WTC11 (cell line): Measurements from ENCODE around the gene TNS4. TPM values are rescaled to one million over a fixed set of nuclear protein-coding genes. Genes with fewer than 3 reads are reported as not detected.

Experiments used
- ATAC-seq: fragments of 200-7000 bp; cut with Tn5 transposase; 2 replicates; pipeline ENCODE4 v1.10.0; 2021; ENCODE audit warnings: mild to moderate bottlenecking, moderate library complexity
- CTCF ChIA-PET: fragments of 300-600 bp; sonication (Branson Sonifier 250); formaldehyde crosslinking; loops from one replicate; lab custom pipeline; 2021; ENCODE audit warnings: antibody characterized with exemption; lab: Charles Lee
- POLR2A ChIA-PET: fragments of 350-600 bp; sonication (Branson Sonifier 250); formaldehyde crosslinking; loops from one replicate; lab custom pipeline; 2021; ENCODE audit warnings: antibody characterized with exemption; lab: Charles Lee
- DNase-seq: peaks from one replicate; pipeline ENCODE4 v3.0.0; 2021; ENCODE audit warnings: low spot score
- H3K27ac Mint-ChIP-seq: 2 replicates; pipeline ENCODE4 v1.8.0; 2021; ENCODE audit warnings: mixed read lengths
- H3K27me3 Mint-ChIP-seq: 2 replicates; pipeline ENCODE4 v1.8.0; 2021; ENCODE audit warnings: low read depth, mild to moderate bottlenecking, moderate library complexity, mixed read lengths
- H3K36me3 Mint-ChIP-seq: 2 replicates; pipeline ENCODE4 v1.8.0; 2021; ENCODE audit warnings: mixed read lengths
- H3K4me1 Mint-ChIP-seq: 2 replicates; pipeline ENCODE4 v1.8.0; 2022; ENCODE audit warnings: mixed read lengths
- H3K4me3 Mint-ChIP-seq: 2 replicates; pipeline ENCODE4 v1.8.0; 2021; ENCODE audit warnings: mild to moderate bottlenecking, moderate library complexity, mixed read lengths
- H3K9me3 Mint-ChIP-seq: 2 replicates; pipeline ENCODE4 v1.8.0; 2021; ENCODE audit warnings: mixed read lengths
- AR ChIP-seq: fragments of 250-450 bp; sonication (Bioruptor Pico); IDR thresholded peaks from 2 replicates; pipeline ENCODE4 v1.9.0; 2021; ENCODE audit warnings: mild to moderate bottlenecking
- ATF2 ChIP-seq: sonication (generic); formaldehyde crosslinking; IDR thresholded peaks from 2 replicates; pipeline ENCODE4 v1.8.1; 2022; ENCODE audit warnings: low read depth, missing genetic modification reagents, borderline replicate concordance
- ELF4 ChIP-seq: sonication (generic); formaldehyde crosslinking; IDR thresholded peaks from 2 replicates; pipeline ENCODE4 v1.8.1; 2022; ENCODE audit warnings: low read depth, mild to moderate bottlenecking, moderate library complexity, missing genetic modification reagents
- EMX1 ChIP-seq: fragments of 250-450 bp; sonication (Bioruptor Pico); IDR thresholded peaks from 2 replicates; pipeline ENCODE4 v1.8.0; 2021; ENCODE audit warnings: mild to moderate bottlenecking
- ERG ChIP-seq: fragments of 250-450 bp; sonication (Bioruptor Pico); IDR thresholded peaks from 2 replicates; pipeline ENCODE4 v1.8.0; 2021; ENCODE audit warnings: mild to moderate bottlenecking
- GABPB1 ChIP-seq: sonication (generic); formaldehyde crosslinking; IDR thresholded peaks from 2 replicates; pipeline ENCODE4 v1.8.1; 2023; ENCODE audit warnings: mild to moderate bottlenecking, missing genetic modification reagents
- MYBL2 ChIP-seq: sonication (generic); formaldehyde crosslinking; IDR thresholded peaks from 2 replicates; pipeline ENCODE4 v1.8.1; 2023; ENCODE audit warnings: mild to moderate bottlenecking, moderate library complexity, missing genetic modification reagents
- SMAD4 ChIP-seq: sonication (generic); formaldehyde crosslinking; IDR thresholded peaks from 2 replicates; pipeline ENCODE4 v1.8.0; 2022; ENCODE audit warnings: mild to moderate bottlenecking, missing genetic modification reagents
- ZMAT4 ChIP-seq: fragments of 250-450 bp; sonication (Bioruptor Pico); IDR thresholded peaks from 2 replicates; pipeline ENCODE4 v1.9.0; 2021; ENCODE audit warnings: mild to moderate bottlenecking
- ZNF121 ChIP-seq: sonication (generic); formaldehyde crosslinking; IDR thresholded peaks from 2 replicates; pipeline ENCODE4 v1.8.0; 2023; ENCODE audit warnings: missing genetic modification reagents
- ZNF219 ChIP-seq: sonication (generic); formaldehyde crosslinking; IDR thresholded peaks from 2 replicates; pipeline ENCODE4 v1.8.0; 2023; ENCODE audit warnings: missing genetic modification reagents, mild to moderate bottlenecking, borderline replicate concordance
- ZNF263 ChIP-seq: sonication (generic); formaldehyde crosslinking; IDR thresholded peaks from 2 replicates; pipeline ENCODE4 v1.8.1; 2022; ENCODE audit warnings: low read depth, mild to moderate bottlenecking, moderate library complexity, missing genetic modification reagents
- ZNF423 ChIP-seq: fragments of 250-450 bp; sonication (Bioruptor Pico); IDR thresholded peaks from 2 replicates; pipeline ENCODE4 v2.1.2; 2022; ENCODE audit warnings: mild to moderate bottlenecking, moderate library complexity
- total RNA-seq: library from RNA; stranded (reverse); gene quantifications from 3 replicates; pipeline ENCODE4 v1.2.3, GENCODE V29; 2021
- TF ChIP-seq, protein P1 (sequence below): sonication (generic); formaldehyde crosslinking; IDR thresholded peaks from 2 replicates; pipeline ENCODE4 v1.8.0; 2022; ENCODE audit warnings: mild to moderate bottlenecking, missing genetic modification reagents

TNS4 gene
- total RNA-seq, 1 experiment from 2014 or later: 0.87 TPM

- H3K4me3 Mint-ChIP-seq: no peak overlapping the region
These were observed 36.9 kb upstream of the TNS4 start for GRCh38 chr17:40538019-40538935.

More at GRCh38 chr17:40538019-40538935, 36.9 kb upstream of the TNS4 start:
- no peaks in the 10 kb centered on the region; the same call in 1 of the 2 replicates for H3K27me3 Mint-ChIP-seq
- ChIA-PET CTCF (interaction anchor here (1.0 to 9.6 kb wide), 9 partner anchors 10 to 183 kb away, joined by 3 to 127 read pairs (median 8); no protein-coding TSS in a partner anchor), POLR2A (interaction anchor here (0.6 kb wide), 1 partner anchor 48 kb away, joined by 3 read pairs; no protein-coding TSS in a partner anchor)
- no peak for TF ChIP-seq EMX1 (CRISPR knock-in tag)
- no peak for TF ChIP-seq ZNF263
- TF ChIP-seq, protein P1, sequence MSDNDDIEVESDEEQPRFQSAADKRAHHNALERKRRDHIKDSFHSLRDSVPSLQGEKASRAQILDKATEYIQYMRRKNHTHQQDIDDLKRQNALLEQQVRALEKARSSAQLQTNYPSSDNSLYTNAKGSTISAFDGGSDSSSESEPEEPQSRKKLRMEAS: no peak
- TF ChIP-seq ZNF219: no peak
- TF ChIP-seq ZNF423 (CRISPR knock-in tag): no peak
- no peak for TF ChIP-seq ZNF121 (CRISPR knock-in tag)
- TF ChIP-seq ZMAT4 (CRISPR knock-in tag): no peak
- no peak for TF ChIP-seq ERG (CRISPR knock-in tag)
- no peak for TF ChIP-seq ELF4 (CRISPR knock-in tag)
- no peak for TF ChIP-seq SMAD4 (CRISPR knock-in tag)
- TF ChIP-seq GABPB1: no peak
- no peak for TF ChIP-seq ATF2 (CRISPR knock-in tag)
- TF ChIP-seq MYBL2 (CRISPR knock-in tag): no peak
- TF ChIP-seq AR (CRISPR knock-in tag): no peak
- H3K9me3 Mint-ChIP-seq: no peaks in the 10 kb centered on the region
- ATAC-seq (no peak), DNase-seq (no peak)
- no peak overlapping the region for H3K27ac Mint-ChIP-seq
- no peaks in the 10 kb centered on the region for H3K36me3 Mint-ChIP-seq
- peaks cover 20% of the 10 kb centered on the region for H3K4me1 Mint-ChIP-seq
